ENCODE measurements around the gene YARS1.

GRCh38 chr1:32848354-32849063 lies 31.4 kb upstream of the YARS1 start:
- TF ChIP-seq CTCF (conservative IDR thresholded peaks at IDR 0.05; ENCODE audit: low read depth, low read length) (no peak), POLR2A (IDR thresholded peaks at IDR 0.05; ENCODE audit: low read depth, low read length) (no peak), ELK1 (IDR thresholded peaks at IDR 0.05; ENCODE audit: borderline replicate concordance, low read depth, low read length) (no peak), RCOR1 (IDR thresholded peaks at IDR 0.05; ENCODE audit: insufficient replicate concordance, low read length) (no peak), SMC3 (IDR thresholded peaks at IDR 0.05; ENCODE audit: low read depth, low read length) (no peak), CEBPB (IDR thresholded peaks at IDR 0.05; ENCODE audit: low read depth, low read length) (no peak), RAD21 (IDR thresholded peaks at IDR 0.05; ENCODE audit: low read length) (no peak), FOS (IDR thresholded peaks at IDR 0.05; ENCODE audit: low read depth, low read length) (no peak)
- TF ChIP-seq, protein P1, sequence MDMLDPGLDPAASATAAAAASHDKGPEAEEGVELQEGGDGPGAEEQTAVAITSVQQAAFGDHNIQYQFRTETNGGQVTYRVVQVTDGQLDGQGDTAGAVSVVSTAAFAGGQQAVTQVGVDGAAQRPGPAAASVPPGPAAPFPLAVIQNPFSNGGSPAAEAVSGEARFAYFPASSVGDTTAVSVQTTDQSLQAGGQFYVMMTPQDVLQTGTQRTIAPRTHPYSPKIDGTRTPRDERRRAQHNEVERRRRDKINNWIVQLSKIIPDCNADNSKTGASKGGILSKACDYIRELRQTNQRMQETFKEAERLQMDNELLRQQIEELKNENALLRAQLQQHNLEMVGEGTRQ (IDR thresholded peaks at IDR 0.05; ENCODE audit: low read depth, low read length), result no peak
